Heart left ventricle (tissue), 13 donors: ENCODE results near the gene CDCA5.

Experiments
- POLR2A ChIP-seq, 2 donors: fragments of 450-650 bp; IDR thresholded peaks; one replicate each; pipeline ENCODE4 v1.6.1; 2017; ENCODE audit warnings: antibody characterized with exemption in 2 of 2, mild to moderate bottlenecking in 2 of 2, moderate library complexity in 2 of 2
- TF ChIP-seq, protein P1 (sequence below), 12 donors: fragments of 200-600 bp; sonication (generic) in 4 of 12; IDR thresholded peaks; one replicate each; pipeline versions ENCODE4 v1.5.0 to v1.8.0; 2018 to 2022; ENCODE audit warnings: antibody characterized with exemption in 12 of 12, mild to moderate bottlenecking in 5 of 12
- donor health status: ischemic (EF 13 %, LVEDD 7.1; RV severe dilation, severe dysfunction).
- donor health status: DM: no; HTN: yes; CAD: no.
- donor health status: DM: no; HTN: no; CAD: no.
- donor health status: ischemic (EF 25% LVEDD 6.9; RV normal size, moderate dysfunction).
- donor health status: ischemic (EF 25% LVEDD 5.7; RV mildly dilated, moderate dysfunction).
- donor health status: ischemic (EF 35%, LVEDD 5.7; RV mildly dilated, moderate dysfunction).
- donor health status: nonischemic (EF 11% LVEDD 7.7; RV severe dilation, severe dysfunction).
- donor health status: DM: yes; HTN: yes; CAD: no.
- donor health status: PGD.
- donor health status: ischemic (EF 29% LVEDD 5.4; RV normal size, mild dysfunction).
- donor health status: nonischemic (EF 23%, LVEDD 6.1; RV moderate dilation, normal function).

DNA sequence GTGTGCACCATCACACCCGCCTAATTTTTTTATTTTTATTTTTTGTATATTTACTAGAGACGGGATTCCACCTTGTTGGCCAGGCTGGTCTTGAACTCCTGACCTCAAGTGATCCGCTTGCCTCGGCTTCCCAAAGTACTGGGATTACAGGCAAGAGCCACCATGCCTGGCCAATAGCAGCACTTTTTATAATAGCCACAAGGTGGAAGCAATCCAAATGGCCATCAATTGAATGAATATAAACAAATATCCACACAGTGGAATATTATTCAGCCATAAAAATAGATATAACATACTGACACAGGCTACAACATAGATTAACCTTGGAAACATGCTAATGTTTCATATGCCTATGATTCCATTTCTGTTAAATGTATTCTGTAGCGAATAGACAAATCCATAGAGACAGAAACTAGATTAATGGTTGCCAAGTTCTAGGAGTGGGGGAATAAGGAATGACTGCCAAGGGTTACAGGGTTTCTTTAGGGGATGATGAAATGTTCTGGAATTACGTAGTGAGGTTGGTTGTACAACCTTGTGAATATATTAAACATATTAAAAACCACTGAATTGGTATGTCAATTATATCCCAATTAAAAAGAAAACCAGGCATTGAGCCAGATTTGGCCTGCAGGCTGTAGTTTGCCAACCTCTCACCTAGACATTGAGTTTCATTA is 17.0 kb upstream of the CDCA5 start:
- TF ChIP-seq, protein P1, sequence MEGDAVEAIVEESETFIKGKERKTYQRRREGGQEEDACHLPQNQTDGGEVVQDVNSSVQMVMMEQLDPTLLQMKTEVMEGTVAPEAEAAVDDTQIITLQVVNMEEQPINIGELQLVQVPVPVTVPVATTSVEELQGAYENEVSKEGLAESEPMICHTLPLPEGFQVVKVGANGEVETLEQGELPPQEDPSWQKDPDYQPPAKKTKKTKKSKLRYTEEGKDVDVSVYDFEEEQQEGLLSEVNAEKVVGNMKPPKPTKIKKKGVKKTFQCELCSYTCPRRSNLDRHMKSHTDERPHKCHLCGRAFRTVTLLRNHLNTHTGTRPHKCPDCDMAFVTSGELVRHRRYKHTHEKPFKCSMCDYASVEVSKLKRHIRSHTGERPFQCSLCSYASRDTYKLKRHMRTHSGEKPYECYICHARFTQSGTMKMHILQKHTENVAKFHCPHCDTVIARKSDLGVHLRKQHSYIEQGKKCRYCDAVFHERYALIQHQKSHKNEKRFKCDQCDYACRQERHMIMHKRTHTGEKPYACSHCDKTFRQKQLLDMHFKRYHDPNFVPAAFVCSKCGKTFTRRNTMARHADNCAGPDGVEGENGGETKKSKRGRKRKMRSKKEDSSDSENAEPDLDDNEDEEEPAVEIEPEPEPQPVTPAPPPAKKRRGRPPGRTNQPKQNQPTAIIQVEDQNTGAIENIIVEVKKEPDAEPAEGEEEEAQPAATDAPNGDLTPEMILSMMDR (IDR thresholded peaks at IDR 0.05): no peak
- TF ChIP-seq POLR2A (IDR thresholded peaks at IDR 0.05): no peak
